ENCODE measurements around the gene MYH3.

MYH3 gene

DNA sequence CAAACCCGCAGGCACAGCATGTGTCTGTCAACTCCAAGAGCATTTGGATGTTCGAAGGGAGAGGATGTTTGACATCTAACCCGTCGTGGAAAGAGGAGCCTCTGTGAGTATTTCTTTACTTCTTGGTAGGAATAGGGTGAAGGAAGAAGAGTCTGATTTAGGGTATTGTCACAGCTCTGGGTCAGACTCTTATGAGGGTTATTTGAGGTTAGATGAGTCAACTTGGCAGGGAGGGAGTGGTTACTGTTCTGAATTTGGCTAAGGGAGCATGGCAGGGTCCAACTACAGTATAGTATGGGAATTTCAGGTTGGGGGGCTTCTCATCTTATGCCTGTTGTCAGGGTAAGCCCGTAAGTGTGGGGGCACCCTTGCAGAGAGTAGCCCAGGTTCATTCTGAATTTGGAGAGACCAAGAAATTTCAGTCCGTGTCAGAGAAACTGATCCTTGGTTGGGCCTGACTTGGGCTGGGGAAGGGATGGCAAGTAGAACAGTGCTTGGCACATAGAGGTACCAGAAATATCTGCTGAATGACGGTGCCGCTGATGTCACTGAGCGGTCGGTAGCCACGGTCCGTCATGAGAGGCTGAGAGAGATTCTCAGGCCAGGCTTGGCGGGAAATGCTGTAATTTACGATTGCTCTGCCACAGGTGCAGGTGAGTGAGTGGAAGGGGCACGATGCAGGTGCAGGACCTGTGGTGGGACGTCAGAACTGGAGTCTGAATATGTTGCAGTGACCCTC, 43.2 kb downstream of the MYH3 start:
- no peak for DNase-seq

DNA sequence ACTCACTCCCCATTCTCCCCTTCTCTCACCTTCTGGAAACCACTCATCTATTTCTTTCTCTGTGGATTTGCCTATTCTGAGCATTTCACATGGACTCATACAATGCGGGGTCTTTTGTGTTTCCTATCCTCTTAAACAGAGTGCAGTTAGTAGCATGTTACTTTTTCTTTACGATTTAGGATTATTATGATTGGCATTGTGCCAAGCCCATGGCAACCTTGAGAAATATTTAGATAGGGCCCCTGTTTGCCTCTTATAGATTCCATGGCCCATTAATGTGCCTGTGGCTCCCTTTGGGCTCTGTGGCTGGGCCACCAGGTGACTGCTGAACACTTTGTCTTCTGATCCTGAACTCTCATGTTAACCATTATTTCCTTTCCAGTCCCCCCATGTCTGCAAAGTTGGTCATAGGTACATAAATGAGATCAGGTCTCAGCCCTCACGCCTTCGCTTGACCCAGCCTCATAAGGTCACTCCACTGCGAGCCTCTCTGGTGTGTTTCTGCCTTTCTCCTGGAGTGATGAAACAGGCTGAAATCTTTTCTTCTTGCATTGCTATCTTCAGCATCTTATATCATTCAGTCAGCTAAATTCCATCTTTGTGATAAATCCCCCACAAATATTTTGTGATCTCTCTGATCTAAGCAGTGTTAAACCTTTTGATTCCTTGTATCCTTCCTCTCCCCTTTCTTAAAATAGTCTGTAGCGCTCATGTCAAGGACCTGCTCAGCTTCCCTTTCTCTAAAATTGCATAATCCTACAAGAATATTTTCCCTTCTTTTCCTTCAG, 44.0 kb downstream of the MYH3 start:
- no peak for DNase-seq

DNA sequence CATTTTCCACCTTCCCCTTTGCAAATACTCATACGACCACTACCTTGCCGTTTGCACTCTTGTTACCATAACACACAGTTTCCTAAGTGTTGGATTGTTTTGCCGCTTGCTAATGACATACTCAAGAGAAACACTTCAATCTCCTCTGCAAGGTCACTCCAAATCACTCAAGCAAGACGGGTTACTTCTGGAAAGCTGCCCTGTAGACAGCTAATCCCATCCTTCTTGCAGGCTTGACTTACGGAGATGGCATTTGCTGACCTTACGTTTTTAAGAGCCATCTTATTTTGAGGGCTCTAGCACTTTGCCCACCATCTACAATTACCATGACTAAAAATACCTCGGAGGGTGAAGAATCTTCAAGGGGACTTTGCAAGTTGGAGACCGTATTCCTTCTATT, 46.2 kb downstream of the MYH3 start:
- peak; percentile 23 for DNase-seq

DNA sequence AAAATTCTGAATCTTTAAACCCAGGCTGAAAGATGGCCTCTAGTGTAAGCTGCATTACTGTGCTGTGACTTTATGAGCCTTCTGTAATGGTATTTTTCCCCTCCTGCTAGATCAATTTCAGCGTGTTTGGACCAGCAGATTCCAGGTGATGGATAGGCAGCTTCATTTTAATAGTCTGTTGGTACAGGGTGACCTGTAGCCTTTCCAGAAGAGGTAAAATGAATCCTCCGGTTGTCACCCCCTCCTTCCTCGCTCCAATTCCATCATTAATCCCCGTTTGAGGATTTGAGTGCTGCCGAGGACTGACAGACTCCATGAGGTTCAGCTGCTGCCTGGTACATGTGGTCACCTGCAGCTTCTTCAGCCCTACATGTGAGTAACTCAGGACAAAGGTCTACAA, 48.9 kb downstream of the MYH3 start:
- no peak for DNase-seq

DNA sequence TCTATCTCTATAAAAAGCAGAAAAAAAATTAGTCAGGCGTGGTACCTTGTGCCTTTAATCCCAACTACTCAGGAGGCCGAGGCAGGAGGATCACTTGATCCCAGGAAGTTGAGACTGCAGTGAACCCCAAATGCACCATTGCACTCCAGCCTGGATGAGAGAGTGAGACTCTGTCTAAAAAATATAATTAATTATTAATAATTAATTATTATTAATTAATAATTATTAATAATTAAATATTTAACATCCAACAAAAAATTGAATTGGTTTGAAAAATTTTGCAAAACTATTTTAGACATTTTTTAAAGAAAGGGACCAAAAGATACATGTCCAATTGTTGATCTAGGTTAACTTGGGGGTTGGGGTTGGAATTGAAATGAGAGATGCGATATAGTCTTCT, 51.0 kb downstream of the MYH3 start:
- DNase-seq, result no peak

DNA sequence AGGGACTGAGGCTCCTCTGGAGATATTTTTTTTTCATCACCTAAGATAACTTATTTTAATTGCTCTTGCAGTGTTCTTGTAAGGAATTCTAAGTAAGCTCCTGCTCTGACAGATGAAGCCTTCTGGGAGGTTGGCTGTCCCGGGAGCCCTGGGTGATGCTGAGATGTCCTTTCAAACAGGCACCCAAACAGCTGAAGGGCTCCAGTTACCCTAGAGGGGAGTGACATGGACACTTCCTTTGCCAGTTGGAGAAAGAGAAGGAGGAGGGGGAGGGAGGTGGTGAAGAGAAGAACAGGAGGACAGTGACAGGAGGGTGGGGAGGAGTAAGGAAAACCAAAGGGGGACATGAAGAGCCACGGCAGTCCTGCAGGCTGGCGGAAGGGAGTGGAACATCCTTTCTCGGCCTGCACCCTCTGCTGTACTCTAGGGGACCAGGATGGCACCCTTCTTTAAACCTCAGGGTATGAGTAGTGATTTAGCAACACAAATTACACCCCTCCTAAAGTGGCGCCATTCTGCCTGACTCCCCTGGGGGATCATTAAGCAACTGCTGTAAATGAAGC, 51.8 kb downstream of the MYH3 start:
- DNase-seq, result no peak

DNA sequence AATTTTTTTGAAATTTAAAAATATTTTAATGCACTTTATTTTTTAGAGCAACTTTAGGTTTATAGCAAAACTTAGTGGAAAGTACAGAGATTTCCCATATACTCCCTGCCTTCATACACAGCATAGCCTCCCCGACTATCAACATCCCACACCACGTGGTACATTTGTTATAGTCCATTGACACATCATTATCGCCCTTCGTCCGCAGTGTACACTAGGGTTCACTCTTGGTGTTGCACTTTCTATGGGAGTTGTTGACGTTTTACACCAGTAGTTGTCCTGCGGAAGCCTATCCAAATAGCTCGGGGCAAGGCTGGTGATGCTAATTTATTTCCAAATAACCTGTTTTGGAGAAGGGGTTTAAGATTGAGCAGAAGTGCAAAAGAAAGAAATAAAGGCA, 52.6 kb downstream of the MYH3 start:
- no peak for DNase-seq

DNA sequence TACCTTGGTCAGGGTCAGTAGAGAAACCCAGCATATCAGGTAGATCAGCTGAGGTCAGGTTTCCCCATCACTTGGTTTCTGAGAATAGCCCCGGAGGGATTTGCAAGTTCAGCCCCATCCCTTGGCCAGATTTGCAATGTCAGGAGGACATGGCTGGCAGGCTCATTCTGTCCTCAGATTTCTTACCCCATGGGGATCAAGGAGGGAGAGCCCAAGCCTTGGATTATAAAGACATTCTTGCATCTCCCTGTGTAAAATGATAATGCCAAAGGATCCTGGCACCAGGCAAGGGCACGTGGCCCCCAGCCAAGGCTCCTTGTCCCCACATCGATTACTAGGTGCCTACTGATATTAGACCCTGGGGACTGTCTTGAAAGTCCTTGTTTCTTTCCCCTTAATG, 53.2 kb downstream of the MYH3 start:
- DNase-seq, result no peak

DNA sequence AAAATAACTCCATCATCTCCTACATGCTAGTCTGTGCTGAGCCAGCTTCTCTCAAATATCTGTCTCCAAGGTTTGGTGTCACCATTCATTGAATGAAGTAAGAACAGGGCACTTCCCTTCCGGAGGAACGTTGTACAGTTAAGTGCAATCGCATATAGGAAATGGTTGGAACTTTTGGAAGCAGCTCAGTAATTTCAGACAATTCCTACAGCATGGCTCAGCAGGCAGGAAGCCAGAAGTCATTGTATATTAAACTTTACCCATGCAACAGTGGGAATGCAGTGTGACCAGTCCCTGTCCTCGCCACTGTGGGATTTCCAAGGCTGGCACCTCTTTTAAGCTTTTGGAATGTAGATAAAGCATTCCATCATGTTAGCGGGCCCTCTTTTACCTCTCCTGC, 56.5 kb downstream of the MYH3 start:
- no peak for DNase-seq

DNA sequence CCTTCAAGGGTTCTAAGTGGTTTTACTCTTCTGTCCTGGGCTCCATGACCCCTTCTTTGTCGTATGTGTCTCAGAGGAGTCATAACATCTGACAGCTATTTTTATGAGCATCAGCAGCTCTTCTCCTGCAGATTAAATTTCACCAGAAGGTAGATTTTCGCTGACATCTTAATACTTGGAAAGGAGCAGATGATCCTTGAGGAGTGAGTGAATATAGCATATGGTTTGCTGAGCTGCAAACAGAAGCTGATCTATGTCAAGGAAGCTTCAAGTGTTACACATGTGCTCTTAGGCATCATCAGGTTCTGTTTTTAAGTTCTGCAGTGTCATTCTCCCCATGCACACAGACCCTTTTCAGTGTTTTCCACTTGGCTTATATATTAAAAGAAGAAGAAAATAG, 58.5 kb downstream of the MYH3 start:
- no peak for DNase-seq

DNA sequence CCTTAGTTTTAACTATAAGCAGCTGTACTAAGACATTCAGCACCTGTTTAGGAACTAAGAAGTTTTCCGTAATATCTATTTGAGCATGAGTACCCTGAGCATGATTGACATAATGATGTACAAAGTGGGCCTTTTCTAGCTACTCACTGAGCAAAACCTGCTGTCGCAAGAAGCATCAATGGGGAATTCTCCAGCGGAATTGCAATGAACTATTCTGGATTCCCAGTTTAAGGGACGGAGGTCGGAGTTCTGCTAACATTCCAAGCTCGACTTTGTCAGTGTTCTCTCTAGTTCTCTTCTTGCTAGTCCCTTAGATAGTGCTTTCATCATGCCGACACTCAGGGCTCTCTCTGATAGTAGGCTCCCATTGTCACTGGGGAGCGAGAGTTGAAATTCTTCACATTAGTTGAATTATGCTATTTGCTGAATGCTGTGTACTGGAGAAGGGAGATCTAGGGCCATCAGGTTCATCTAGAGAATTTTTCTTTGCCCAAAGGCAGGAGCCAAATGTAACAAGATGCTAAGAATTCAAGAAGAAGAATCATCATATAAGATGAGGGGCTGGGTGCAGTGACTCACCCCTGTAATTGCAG, 67.5 kb downstream of the MYH3 start:
- no peak for DNase-seq

DNA sequence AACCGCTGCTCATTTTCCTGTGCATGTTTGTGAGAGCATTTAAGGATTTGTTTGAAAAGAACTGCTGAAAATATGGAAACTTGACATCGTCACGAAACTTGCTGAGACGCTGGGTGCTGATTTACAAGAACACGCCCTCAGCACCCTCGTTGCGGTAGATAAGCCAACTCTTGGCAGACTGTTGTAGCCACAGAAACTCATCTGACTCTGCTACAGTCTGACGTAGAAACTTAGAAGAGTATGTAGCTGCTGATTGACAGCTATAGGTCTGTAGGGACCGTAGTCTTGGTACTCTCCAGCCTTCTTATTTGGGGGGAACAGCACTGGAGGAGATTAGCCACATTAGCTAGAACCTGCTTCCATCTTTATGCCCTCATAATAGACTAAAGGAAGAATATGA, 71.6 kb downstream of the MYH3 start:
- no peak for DNase-seq

DNA sequence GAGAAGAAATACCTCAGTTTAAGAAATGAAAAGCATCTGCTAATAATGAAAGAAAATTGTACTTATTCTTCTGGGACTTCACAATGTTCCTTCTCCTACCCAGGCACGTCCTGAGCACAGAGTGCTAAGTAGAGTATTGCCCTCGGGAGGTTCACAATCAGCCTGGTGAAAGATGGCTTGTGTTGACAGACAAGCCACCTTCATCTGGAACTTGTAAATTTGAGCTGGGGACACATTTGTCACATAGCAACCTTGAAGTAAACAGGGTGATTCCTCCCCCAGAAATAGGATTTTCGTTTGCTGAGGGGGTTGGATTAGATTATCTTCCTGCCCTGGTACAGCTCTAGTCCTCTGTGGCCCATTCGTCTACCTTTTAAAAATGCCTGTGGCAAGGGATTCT, 73.3 kb downstream of the MYH3 start:
- no peak for DNase-seq

DNA sequence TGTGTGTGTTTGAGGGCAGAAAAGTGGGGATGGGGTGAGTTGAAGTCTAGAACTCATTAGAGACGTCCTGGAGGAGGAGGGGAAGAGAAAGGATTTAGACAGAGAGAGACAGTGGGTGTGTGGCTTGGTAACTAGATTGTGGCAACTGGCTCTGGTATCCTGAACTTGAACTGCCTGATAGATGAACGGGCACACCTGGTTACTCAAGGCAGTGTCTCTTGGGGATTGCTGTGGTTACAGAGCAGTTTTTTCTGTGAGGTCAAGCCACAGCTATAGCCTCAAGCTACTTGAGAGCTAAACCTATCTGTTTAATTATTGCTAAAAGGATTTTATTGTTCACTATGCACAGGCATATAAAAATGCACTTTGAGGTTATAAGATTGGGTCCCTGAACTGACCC, 77.8 kb downstream of the MYH3 start:
- DNase-seq, result no peak
